ENCODE data around the gene GIN1. TPM values are rescaled to one million over a fixed set of nuclear protein-coding genes. Genes with fewer than 3 reads are reported as not detected.
"Not testable (repeated sequence)": the region's sequence is repeated elsewhere in the genome, so short reads cannot be mapped to it uniquely, and the experiment has no call there.

The GIN1 gene
- 10 to 100 TPM; 11.0 to 13.0 TPM for total RNA-seq

GRCh38 chr5:103119765-103120606 lies at the start of gene GIN1, which contains the start of gene PPIP5K2:
GIN1 (minus strand) TSS chr5:103120138; CDS start chr5:103108707, 11,431 bp downstream.
PPIP5K2 (plus strand) TSS chr5:103120301; CDS start chr5:103129590, 9,289 bp downstream.
- H3K4me1 Mint-ChIP-seq (ENCODE audit: low read depth) = peaks cover 38% of the 10 kb centered on the region

GRCh38 chr5:103166706-103167105 lies 46.8 kb upstream of the GIN1 start:
- CTCF ChIA-PET = interaction anchor here (1.3 kb wide), 1 partner anchor 27 kb away, joined by 4 read pairs; no protein-coding TSS in a partner anchor
- peaks cover 1% of the 10 kb centered on the region for H3K4me1 Mint-ChIP-seq (ENCODE audit: low read depth)
- intact Hi-C loops (cut with micrococcal nuclease) = no loop called here
- no peaks in the 10 kb centered on the region for H3K9me3 Mint-ChIP-seq
- H3K27ac Mint-ChIP-seq = no peak overlapping the region
- H3K36me3 Mint-ChIP-seq (ENCODE audit: low read depth) = peaks cover 17% of the 10 kb centered on the region
- H3K27me3 Mint-ChIP-seq (ENCODE audit: low read depth) = no peaks in the 10 kb centered on the region
- no peak for DNase-seq
- no peak overlapping the region for H3K4me3 Mint-ChIP-seq

More at GRCh38 chr5:103119765-103120606, at the start of gene GIN1, which contains the start of gene PPIP5K2:
- Mint-ChIP-seq H3K27ac (peak within 1 kb of the TSS; percentile 100), H3K27me3 (ENCODE audit: low read depth) (no peaks in the 10 kb centered on the region), H3K9me3 (no peaks in the 10 kb centered on the region), H3K4me3 (peak within 1 kb of the TSS; percentile 96), H3K36me3 (ENCODE audit: low read depth) (no peaks in the 10 kb centered on the region)
- intact Hi-C loops (cut with micrococcal nuclease) = loop anchor here (1.0 kb wide), 3 partner anchors 138 to 364 kb away; partner anchors contain the start of gene MACIR
- CTCF ChIA-PET = interaction anchor here (0.6 to 1.4 kb wide), 4 partner anchors 9 to 104 kb away, joined by 3 to 4 read pairs (median 4); no protein-coding TSS in a partner anchor
- DNase-seq = peak; percentile 98

GRCh38 chr5:103151156-103151555 lies 31.2 kb upstream of the GIN1 start:
- no peaks in the 10 kb centered on the region for H3K27me3 Mint-ChIP-seq (ENCODE audit: low read depth)
- no peaks in the 10 kb centered on the region for H3K9me3 Mint-ChIP-seq
- no peak overlapping the region for H3K4me3 Mint-ChIP-seq
- intact Hi-C loops (cut with micrococcal nuclease) = loop anchor here (5.0 kb wide), 1 partner anchor 326 kb away; no protein-coding TSS in a partner anchor
- DNase-seq = no peak
- H3K36me3 Mint-ChIP-seq (ENCODE audit: low read depth) = peaks cover 11% of the 10 kb centered on the region
- CTCF ChIA-PET = no interaction called here
- no peaks in the 10 kb centered on the region for H3K4me1 Mint-ChIP-seq (ENCODE audit: low read depth)
- H3K27ac Mint-ChIP-seq = no peak overlapping the region

GRCh38 chr5:103148213-103148612 lies 28.3 kb upstream of the GIN1 start:
- Mint-ChIP-seq H3K4me3 (no peak overlapping the region), H3K9me3 (no peaks in the 10 kb centered on the region), H3K27ac (no peak overlapping the region), H3K27me3 (ENCODE audit: low read depth) (no peaks in the 10 kb centered on the region), H3K36me3 (ENCODE audit: low read depth) (peaks cover 10% of the 10 kb centered on the region), H3K4me1 (ENCODE audit: low read depth) (no peaks in the 10 kb centered on the region)
- DNase-seq = no peak
- CTCF ChIA-PET = interaction anchor here (1.1 kb wide), 1 partner anchor 9 kb away, joined by 4 read pairs; no protein-coding TSS in a partner anchor
- intact Hi-C loops (cut with micrococcal nuclease) = no loop called here

- intact Hi-C loops (cut with micrococcal nuclease) = no loop called here
- no peak overlapping the region for H3K4me3 Mint-ChIP-seq
Measured at GRCh38 chr5:103145196-103145595, 25.3 kb upstream of the GIN1 start.

GRCh38 chr5:103142132-103142531 lies 22.2 kb upstream of the GIN1 start:
- intact Hi-C loops (cut with micrococcal nuclease); H3K9me3 Mint-ChIP-seq; H3K4me1 Mint-ChIP-seq (ENCODE audit: low read depth); H3K27me3 Mint-ChIP-seq (ENCODE audit: low read depth); H3K27ac Mint-ChIP-seq; CTCF ChIA-PET; DNase-seq; H3K4me3 Mint-ChIP-seq: not testable (repeated sequence)
- H3K36me3 Mint-ChIP-seq (ENCODE audit: low read depth) = peaks cover 17% of the 10 kb centered on the region

More at GRCh38 chr5:103145196-103145595, 25.3 kb upstream of the GIN1 start:
- no peak for DNase-seq
- H3K4me1 Mint-ChIP-seq (ENCODE audit: low read depth) = no peaks in the 10 kb centered on the region
- H3K27me3 Mint-ChIP-seq (ENCODE audit: low read depth) = no peaks in the 10 kb centered on the region
- CTCF ChIA-PET = no interaction called here
- no peaks in the 10 kb centered on the region for H3K9me3 Mint-ChIP-seq
- peaks cover 14% of the 10 kb centered on the region for H3K36me3 Mint-ChIP-seq (ENCODE audit: low read depth)
- H3K27ac Mint-ChIP-seq = no peak overlapping the region

- H3K27me3 Mint-ChIP-seq (ENCODE audit: low read depth) = no peaks in the 10 kb centered on the region
- H3K27ac Mint-ChIP-seq = no peak overlapping the region
- CTCF ChIA-PET = interaction anchor here (0.6 to 3.5 kb wide), 25 partner anchors 9 to 553 kb away, joined by 3 to 29 read pairs (median 3); no protein-coding TSS in a partner anchor
- DNase-seq = peak; percentile 92
- H3K4me3 Mint-ChIP-seq = no peak overlapping the region
- H3K36me3 Mint-ChIP-seq (ENCODE audit: low read depth) = peaks cover 18% of the 10 kb centered on the region
- H3K9me3 Mint-ChIP-seq = no peaks in the 10 kb centered on the region
- peaks cover 5% of the 10 kb centered on the region for H3K4me1 Mint-ChIP-seq (ENCODE audit: low read depth)
- intact Hi-C loops (cut with micrococcal nuclease) = loop anchor here (1.0 to 5.0 kb wide), 9 partner anchors 71 to 603 kb away; no protein-coding TSS in a partner anchor
Measured at GRCh38 chr5:103139264-103139865, 19.4 kb upstream of the GIN1 start.

- CTCF ChIA-PET = interaction anchor here (0.6 to 3.5 kb wide), 10 partner anchors 18 to 512 kb away, joined by 3 to 29 read pairs (median 4); partner anchors contain the start of genes GIN1 and PPIP5K2
- Mint-ChIP-seq H3K4me3 (no peak overlapping the region), H3K36me3 (ENCODE audit: low read depth) (peaks cover 18% of the 10 kb centered on the region), H3K27ac (no peak overlapping the region), H3K27me3 (ENCODE audit: low read depth) (no peaks in the 10 kb centered on the region), H3K9me3 (no peaks in the 10 kb centered on the region), H3K4me1 (ENCODE audit: low read depth) (peaks cover 6% of the 10 kb centered on the region)
- intact Hi-C loops (cut with micrococcal nuclease) = loop anchor here (2.0 to 5.0 kb wide), 4 partner anchors 69 to 339 kb away; no protein-coding TSS in a partner anchor
- no peak for DNase-seq
Measured at GRCh38 chr5:103138202-103138690, 18.3 kb upstream of the GIN1 start.

- Mint-ChIP-seq H3K4me3 (no peak overlapping the region), H3K27ac (no peak overlapping the region), H3K4me1 (ENCODE audit: low read depth) (peaks cover 20% of the 10 kb centered on the region), H3K36me3 (ENCODE audit: low read depth) (peaks cover 11% of the 10 kb centered on the region), H3K27me3 (ENCODE audit: low read depth) (no peaks in the 10 kb centered on the region), H3K9me3 (no peaks in the 10 kb centered on the region)
- CTCF ChIA-PET = no interaction called here
- intact Hi-C loops (cut with micrococcal nuclease) = loop anchor here (5.0 kb wide), 3 partner anchors 78 to 342 kb away; no protein-coding TSS in a partner anchor
- DNase-seq = no peak
Measured at GRCh38 chr5:103135461-103135860, 15.5 kb upstream of the GIN1 start.

- H3K27ac Mint-ChIP-seq = no peak overlapping the region
- H3K36me3 Mint-ChIP-seq (ENCODE audit: low read depth) = peaks cover 3% of the 10 kb centered on the region
- intact Hi-C loops (cut with micrococcal nuclease) = no loop called here
- CTCF ChIA-PET = no interaction called here
- no peak for DNase-seq
- no peaks in the 10 kb centered on the region for H3K27me3 Mint-ChIP-seq (ENCODE audit: low read depth)
- no peaks in the 10 kb centered on the region for H3K9me3 Mint-ChIP-seq
- H3K4me1 Mint-ChIP-seq (ENCODE audit: low read depth) = peaks cover 30% of the 10 kb centered on the region
- H3K4me3 Mint-ChIP-seq = no peak overlapping the region
Measured at GRCh38 chr5:103133231-103133630, 13.3 kb upstream of the GIN1 start.

GRCh38 chr5:103132684-103133083 lies 12.7 kb upstream of the GIN1 start:
- peaks cover 31% of the 10 kb centered on the region for H3K4me1 Mint-ChIP-seq (ENCODE audit: low read depth)

GRCh38 chr5:103128202-103128601 lies 8.3 kb upstream of the GIN1 start:
- peaks cover 49% of the 10 kb centered on the region for H3K4me1 Mint-ChIP-seq (ENCODE audit: low read depth)
- peaks cover 1% of the 10 kb centered on the region for H3K36me3 Mint-ChIP-seq (ENCODE audit: low read depth)
- intact Hi-C loops (cut with micrococcal nuclease) = no loop called here
- CTCF ChIA-PET = interaction anchor here (0.8 to 1.1 kb wide), 2 partner anchors 8 to 11 kb away, joined by 3 read pairs; partner anchors contain the start of genes GIN1 and PPIP5K2
- no peak for DNase-seq
- H3K27ac Mint-ChIP-seq = no peak overlapping the region
- H3K4me3 Mint-ChIP-seq = no peak overlapping the region
- H3K9me3 Mint-ChIP-seq = no peaks in the 10 kb centered on the region
- no peaks in the 10 kb centered on the region for H3K27me3 Mint-ChIP-seq (ENCODE audit: low read depth)

More at GRCh38 chr5:103132684-103133083, 12.7 kb upstream of the GIN1 start:
- Mint-ChIP-seq H3K36me3 (ENCODE audit: low read depth) (peaks cover 3% of the 10 kb centered on the region), H3K27me3 (ENCODE audit: low read depth) (no peaks in the 10 kb centered on the region), H3K4me3 (no peak overlapping the region), H3K27ac (no peak overlapping the region), H3K9me3 (no peaks in the 10 kb centered on the region)
- no peak for DNase-seq
- CTCF ChIA-PET = interaction anchor here (0.8 to 1.1 kb wide), 2 partner anchors 12 to 451 kb away, joined by 3 to 4 read pairs; partner anchors contain the start of gene PPIP5K2
- intact Hi-C loops (cut with micrococcal nuclease) = no loop called here

Data from activated naive CD4-positive, alpha-beta T cell treated with anti-CD3 and anti-CD28 coated beads for 36 hours (primary cell).